ENCODE data around the gene ZNF32.

DNA sequence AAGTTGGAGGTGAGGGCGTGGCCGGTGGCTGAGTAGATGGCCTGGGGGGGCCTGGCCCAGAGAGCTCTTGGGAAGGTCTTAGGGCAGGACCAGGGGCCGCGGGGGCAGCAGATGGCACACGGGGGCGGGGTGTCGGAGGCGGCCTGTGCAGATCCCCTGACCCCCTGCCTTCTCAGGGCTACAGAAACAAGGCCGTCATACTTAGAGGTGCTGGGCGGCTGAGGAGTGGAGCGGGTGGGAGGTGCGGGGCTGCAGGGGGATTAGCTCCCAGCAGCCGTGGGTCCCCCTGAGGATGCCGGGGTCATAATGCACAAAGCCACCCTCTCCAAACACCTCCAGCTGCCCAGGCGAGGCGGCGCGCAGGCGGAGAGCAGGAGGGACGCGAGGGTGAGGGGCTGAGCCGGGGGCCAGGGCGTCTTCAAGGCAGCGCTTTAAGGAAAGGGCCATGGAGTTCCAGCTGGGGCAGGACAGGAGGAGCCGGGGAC, 40.4 kb upstream of the ZNF32 start:
- TF ChIP-seq, protein P1, sequence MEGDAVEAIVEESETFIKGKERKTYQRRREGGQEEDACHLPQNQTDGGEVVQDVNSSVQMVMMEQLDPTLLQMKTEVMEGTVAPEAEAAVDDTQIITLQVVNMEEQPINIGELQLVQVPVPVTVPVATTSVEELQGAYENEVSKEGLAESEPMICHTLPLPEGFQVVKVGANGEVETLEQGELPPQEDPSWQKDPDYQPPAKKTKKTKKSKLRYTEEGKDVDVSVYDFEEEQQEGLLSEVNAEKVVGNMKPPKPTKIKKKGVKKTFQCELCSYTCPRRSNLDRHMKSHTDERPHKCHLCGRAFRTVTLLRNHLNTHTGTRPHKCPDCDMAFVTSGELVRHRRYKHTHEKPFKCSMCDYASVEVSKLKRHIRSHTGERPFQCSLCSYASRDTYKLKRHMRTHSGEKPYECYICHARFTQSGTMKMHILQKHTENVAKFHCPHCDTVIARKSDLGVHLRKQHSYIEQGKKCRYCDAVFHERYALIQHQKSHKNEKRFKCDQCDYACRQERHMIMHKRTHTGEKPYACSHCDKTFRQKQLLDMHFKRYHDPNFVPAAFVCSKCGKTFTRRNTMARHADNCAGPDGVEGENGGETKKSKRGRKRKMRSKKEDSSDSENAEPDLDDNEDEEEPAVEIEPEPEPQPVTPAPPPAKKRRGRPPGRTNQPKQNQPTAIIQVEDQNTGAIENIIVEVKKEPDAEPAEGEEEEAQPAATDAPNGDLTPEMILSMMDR (conservative IDR thresholded peaks at IDR 0.05 in 1 of 2, IDR thresholded peaks at IDR 0.05 in 1 of 2; ENCODE audit: low read depth in 1 of 2, low read length in 2 of 2) = no peak
- no peak for TF ChIP-seq EZH2 (IDR thresholded peaks at IDR 0.05; ENCODE audit: low read length, missing control alignments)
